ENCODE results near the gene EMX1.

The EMX1 gene

GRCh38 chr2:72965016-72965415, 47.7 kb downstream of the EMX1 start:
- Histone ChIP-seq H3K18ac (ENCODE audit: low read length) (no peak overlapping the region), H2BK5ac (ENCODE audit: low read length) (no peak overlapping the region), H4K8ac (ENCODE audit: low read depth, low read length) (no peak overlapping the region), H3K27ac (ENCODE audit: low read depth, low read length) (no peak overlapping the region), H3K23ac (ENCODE audit: low read length) (no peak overlapping the region), H2BK15ac (replicated peaks; ENCODE audit: low read depth) (no peak overlapping the region), H2BK120ac (ENCODE audit: low read depth, low read length) (no peak overlapping the region), H3K4me1 (ENCODE audit: control insufficient read depth, low read depth, low read length) (peaks cover 32% of the 10 kb centered on the region), H3K27me3 (ENCODE audit: insufficient read depth, low read length, poor library complexity) (no peaks in the 10 kb centered on the region), H3K4me3 (ENCODE audit: low read length) (no peak overlapping the region), H2AK5ac (ENCODE audit: low read length) (no peak overlapping the region), H3K4ac (ENCODE audit: low read depth, low read length) (no peak overlapping the region), H3K56ac (ENCODE audit: low read length) (peak overlapping the region; percentile 36), H4K5ac (ENCODE audit: low read length) (no peak overlapping the region), H3K4me2 (ENCODE audit: low read length) (no peak overlapping the region), H3K79me2 (ENCODE audit: control insufficient read depth, insufficient read depth, low read length) (no peaks in the 10 kb centered on the region), H3K9ac (ENCODE audit: low read length) (no peak overlapping the region), H3K79me1 (ENCODE audit: low read length) (no peaks in the 10 kb centered on the region), H3K36me3 (ENCODE audit: control insufficient read depth, insufficient read depth, low read length) (no peaks in the 10 kb centered on the region)
- DNase-seq, result no peak
- no CpG with 5 or more reads among the region's 12 CpGs for WGBS (ENCODE audit: extremely low coverage, insufficient coverage, low lambda C conversion rate)

GRCh38 chr2:72965770-72966450, 48.6 kb downstream of the EMX1 start:
- Histone ChIP-seq H3K56ac (ENCODE audit: low read length) (no peak overlapping the region), H4K5ac (ENCODE audit: low read length) (no peak overlapping the region), H3K27ac (ENCODE audit: low read depth, low read length) (no peak overlapping the region), H3K79me1 (ENCODE audit: low read length) (no peaks in the 10 kb centered on the region), H3K79me2 (ENCODE audit: control insufficient read depth, insufficient read depth, low read length) (no peaks in the 10 kb centered on the region), H3K4me3 (ENCODE audit: low read length) (no peak overlapping the region), H3K4ac (ENCODE audit: low read depth, low read length) (no peak overlapping the region), H2BK15ac (replicated peaks; ENCODE audit: low read depth) (no peak overlapping the region), H3K9ac (ENCODE audit: low read length) (no peak overlapping the region), H3K27me3 (ENCODE audit: insufficient read depth, low read length, poor library complexity) (no peaks in the 10 kb centered on the region), H4K8ac (ENCODE audit: low read depth, low read length) (no peak overlapping the region), H2BK5ac (ENCODE audit: low read length) (no peak overlapping the region), H3K23ac (ENCODE audit: low read length) (peak overlapping the region; percentile 37), H3K4me1 (ENCODE audit: control insufficient read depth, low read depth, low read length) (peaks cover 34% of the 10 kb centered on the region), H3K4me2 (ENCODE audit: low read length) (no peak overlapping the region), H3K36me3 (ENCODE audit: control insufficient read depth, insufficient read depth, low read length) (no peaks in the 10 kb centered on the region), H2AK5ac (ENCODE audit: low read length) (no peak overlapping the region), H2BK120ac (ENCODE audit: low read depth, low read length) (no peak overlapping the region), H3K18ac (ENCODE audit: low read length) (no peak overlapping the region)
- DNase-seq, result peak; percentile 81
- WGBS (ENCODE audit: extremely low coverage, insufficient coverage, low lambda C conversion rate), result no CpG with 5 or more reads among the region's 14 CpGs

- Histone ChIP-seq H3K4me2 (ENCODE audit: low read length) (no peak overlapping the region), H3K4ac (ENCODE audit: low read depth, low read length) (no peak overlapping the region), H4K8ac (ENCODE audit: low read depth, low read length) (no peak overlapping the region), H3K36me3 (ENCODE audit: control insufficient read depth, insufficient read depth, low read length) (no peaks in the 10 kb centered on the region), H3K23ac (ENCODE audit: low read length) (no peak overlapping the region), H3K27ac (ENCODE audit: low read depth, low read length) (no peak overlapping the region), H3K56ac (ENCODE audit: low read length) (no peak overlapping the region), H3K4me1 (ENCODE audit: control insufficient read depth, low read depth, low read length) (peaks cover 23% of the 10 kb centered on the region), H2BK5ac (ENCODE audit: low read length) (no peak overlapping the region), H3K4me3 (ENCODE audit: low read length) (no peak overlapping the region), H3K9ac (ENCODE audit: low read length) (no peak overlapping the region), H2AK5ac (ENCODE audit: low read length) (no peak overlapping the region), H3K79me1 (ENCODE audit: low read length) (no peaks in the 10 kb centered on the region), H3K18ac (ENCODE audit: low read length) (no peak overlapping the region), H3K27me3 (ENCODE audit: insufficient read depth, low read length, poor library complexity) (no peaks in the 10 kb centered on the region), H2BK15ac (replicated peaks; ENCODE audit: low read depth) (no peak overlapping the region), H4K5ac (ENCODE audit: low read length) (no peak overlapping the region), H2BK120ac (ENCODE audit: low read depth, low read length) (no peak overlapping the region), H3K79me2 (ENCODE audit: control insufficient read depth, insufficient read depth, low read length) (no peaks in the 10 kb centered on the region)
- no peak for DNase-seq
- no CpG with 5 or more reads among the region's 8 CpGs for WGBS (ENCODE audit: extremely low coverage, insufficient coverage, low lambda C conversion rate)
Measured at GRCh38 chr2:72968286-72968685, 51.0 kb downstream of the EMX1 start.

GRCh38 chr2:72969706-72970105, 52.4 kb downstream of the EMX1 start:
- Histone ChIP-seq H3K9ac (ENCODE audit: low read length) (no peak overlapping the region), H3K79me1 (ENCODE audit: low read length) (no peaks in the 10 kb centered on the region), H3K79me2 (ENCODE audit: control insufficient read depth, insufficient read depth, low read length) (no peaks in the 10 kb centered on the region), H4K8ac (ENCODE audit: low read depth, low read length) (no peak overlapping the region), H3K56ac (ENCODE audit: low read length) (peak overlapping the region; percentile 0), H3K18ac (ENCODE audit: low read length) (peak overlapping the region; percentile 7), H2BK5ac (ENCODE audit: low read length) (no peak overlapping the region), H2BK15ac (replicated peaks; ENCODE audit: low read depth) (no peak overlapping the region), H4K5ac (ENCODE audit: low read length) (no peak overlapping the region), H3K4me1 (ENCODE audit: control insufficient read depth, low read depth, low read length) (peaks cover 13% of the 10 kb centered on the region), H3K27ac (ENCODE audit: low read depth, low read length) (no peak overlapping the region), H3K4ac (ENCODE audit: low read depth, low read length) (no peak overlapping the region), H3K23ac (ENCODE audit: low read length) (no peak overlapping the region), H3K36me3 (ENCODE audit: control insufficient read depth, insufficient read depth, low read length) (no peaks in the 10 kb centered on the region), H2BK120ac (ENCODE audit: low read depth, low read length) (no peak overlapping the region), H3K27me3 (ENCODE audit: insufficient read depth, low read length, poor library complexity) (no peaks in the 10 kb centered on the region), H3K4me2 (ENCODE audit: low read length) (no peak overlapping the region), H3K4me3 (ENCODE audit: low read length) (no peak overlapping the region), H2AK5ac (ENCODE audit: low read length) (no peak overlapping the region)
- WGBS (ENCODE audit: extremely low coverage, insufficient coverage, low lambda C conversion rate), result no CpG with 5 or more reads among the region's 4 CpGs
- peak; percentile 48 for DNase-seq

GRCh38 chr2:72971036-72971435, 53.7 kb downstream of the EMX1 start:
- H3K4me3 ChIP-seq (ENCODE audit: low read length), result no peak overlapping the region
- H3K4ac ChIP-seq (ENCODE audit: low read depth, low read length), result no peak overlapping the region
- no peak overlapping the region for H4K5ac ChIP-seq (ENCODE audit: low read length)
- H3K18ac ChIP-seq (ENCODE audit: low read length), result no peak overlapping the region
- H3K79me1 ChIP-seq (ENCODE audit: low read length), result no peaks in the 10 kb centered on the region
- no peak overlapping the region for H2BK120ac ChIP-seq (ENCODE audit: low read depth, low read length)
- H3K27me3 ChIP-seq (ENCODE audit: insufficient read depth, low read length, poor library complexity), result no peaks in the 10 kb centered on the region
- no peaks in the 10 kb centered on the region for H3K79me2 ChIP-seq (ENCODE audit: control insufficient read depth, insufficient read depth, low read length)
- no peak overlapping the region for H3K27ac ChIP-seq (ENCODE audit: low read depth, low read length)
- DNase-seq, result peak; percentile 77
- H3K4me2 ChIP-seq (ENCODE audit: low read length), result no peak overlapping the region
- no peak overlapping the region for H2BK5ac ChIP-seq (ENCODE audit: low read length)
- H3K23ac ChIP-seq (ENCODE audit: low read length), result no peak overlapping the region
- peaks cover 6% of the 10 kb centered on the region for H3K4me1 ChIP-seq (ENCODE audit: control insufficient read depth, low read depth, low read length)
- H3K9ac ChIP-seq (ENCODE audit: low read length), result no peak overlapping the region
- no peaks in the 10 kb centered on the region for H3K36me3 ChIP-seq (ENCODE audit: control insufficient read depth, insufficient read depth, low read length)
- H2BK15ac ChIP-seq (replicated peaks; ENCODE audit: low read depth), result no peak overlapping the region
- no peak overlapping the region for H2AK5ac ChIP-seq (ENCODE audit: low read length)
- no CpG with 5 or more reads among the region's 7 CpGs for WGBS (ENCODE audit: extremely low coverage, insufficient coverage, low lambda C conversion rate)
- H3K56ac ChIP-seq (ENCODE audit: low read length), result no peak overlapping the region
- no peak overlapping the region for H4K8ac ChIP-seq (ENCODE audit: low read depth, low read length)

Data from mesendoderm (in vitro differentiated cells).